ENCODE measurements around the gene RNF220. TPM values are rescaled to one million over a fixed set of nuclear protein-coding genes. Genes with fewer than 3 reads are reported as not detected.

RNF220 gene
- total and polyA plus RNA-seq, 2 of the 4 experiments (the other 2 are of a cell fraction) = 71.8 to 77.1 TPM

- Histone ChIP-seq H3K56ac (ENCODE audit: extremely low read depth, insufficient read depth, low read length) (no peak overlapping the region), H2AK5ac (ENCODE audit: low read depth, low read length) (no peak overlapping the region), H2BK20ac (ENCODE audit: low read depth, low read length) (no peak overlapping the region), H2BK15ac (ENCODE audit: low read depth, low read length) (no peak overlapping the region), H2BK120ac (ENCODE audit: low read depth, low read length) (no peak overlapping the region), H4K91ac (ENCODE audit: insufficient read depth, low read depth, low read length) (no peak overlapping the region), H3K4ac (ENCODE audit: low read depth, low read length) (no peak overlapping the region), H4K5ac (ENCODE audit: low read depth, low read length) (no peak overlapping the region), H4K8ac (ENCODE audit: low read depth in 2 of 2, low read length in 2 of 2) (no peak overlapping the region), H3K23ac (ENCODE audit: low read depth, low read length) (no peak overlapping the region), H2AK9ac (replicated peaks; ENCODE audit: low read depth, low read length, poor library complexity) (no peak overlapping the region), H3K4me3 (ENCODE audit: insufficient read depth, low read depth, low read length) (no peak overlapping the region), H2AFZ (replicated peaks; ENCODE audit: low read length, poor library complexity) (no peak overlapping the region), H3K14ac (replicated peaks; ENCODE audit: low read depth, low read length) (no peak overlapping the region), H4K20me1 (ENCODE audit: insufficient read depth, low read length) (no peaks in the 10 kb centered on the region), H3K4me1 (ENCODE audit: control insufficient read depth, insufficient read depth, low read length) (no peaks in the 10 kb centered on the region), H3K27ac (ENCODE audit: insufficient read depth, low read length) (no peak overlapping the region), H3K4me2 (ENCODE audit: low read depth, low read length) (no peak overlapping the region), H3K9ac (ENCODE audit: low read depth, low read length) (no peak overlapping the region), H3K36me3 (ENCODE audit: control insufficient read depth, insufficient read depth, low read length) (no peaks in the 10 kb centered on the region), H3K27me3 (ENCODE audit: control insufficient read depth, insufficient read depth, low read length) (peaks cover 62% of the 10 kb centered on the region), H3K18ac (ENCODE audit: low read depth, low read length) (no peak overlapping the region), H2BK5ac (ENCODE audit: low read depth, low read length, poor library complexity, severe bottlenecking) (no peak overlapping the region), H3K79me1 (ENCODE audit: low read depth in 1 of 2, low read length in 2 of 2) (no peaks in the 10 kb centered on the region), H3K9me1 (ENCODE audit: insufficient read depth, low read length) (no peaks in the 10 kb centered on the region), H3K9me3 (ENCODE audit: control insufficient read depth, insufficient read depth, low read length) (no peaks in the 10 kb centered on the region)
- CTCF ChIA-PET = no interaction called here
- intact Hi-C loops (cut with micrococcal nuclease) = no loop called here
- in situ Hi-C loops (cut with MboI; ENCODE audit: low sequenced_read_pairs) = no loop called here
- no peak for TF ChIP-seq RAD21 (IDR thresholded peaks at IDR 0.05; ENCODE audit: low read length)
- TF ChIP-seq SMC3 (IDR thresholded peaks at IDR 0.05; ENCODE audit: low read depth, low read length) = 0 out of 2 replicates have a peak, but pooled peaks have one; percentile 16
- TF ChIP-seq, protein P1, sequence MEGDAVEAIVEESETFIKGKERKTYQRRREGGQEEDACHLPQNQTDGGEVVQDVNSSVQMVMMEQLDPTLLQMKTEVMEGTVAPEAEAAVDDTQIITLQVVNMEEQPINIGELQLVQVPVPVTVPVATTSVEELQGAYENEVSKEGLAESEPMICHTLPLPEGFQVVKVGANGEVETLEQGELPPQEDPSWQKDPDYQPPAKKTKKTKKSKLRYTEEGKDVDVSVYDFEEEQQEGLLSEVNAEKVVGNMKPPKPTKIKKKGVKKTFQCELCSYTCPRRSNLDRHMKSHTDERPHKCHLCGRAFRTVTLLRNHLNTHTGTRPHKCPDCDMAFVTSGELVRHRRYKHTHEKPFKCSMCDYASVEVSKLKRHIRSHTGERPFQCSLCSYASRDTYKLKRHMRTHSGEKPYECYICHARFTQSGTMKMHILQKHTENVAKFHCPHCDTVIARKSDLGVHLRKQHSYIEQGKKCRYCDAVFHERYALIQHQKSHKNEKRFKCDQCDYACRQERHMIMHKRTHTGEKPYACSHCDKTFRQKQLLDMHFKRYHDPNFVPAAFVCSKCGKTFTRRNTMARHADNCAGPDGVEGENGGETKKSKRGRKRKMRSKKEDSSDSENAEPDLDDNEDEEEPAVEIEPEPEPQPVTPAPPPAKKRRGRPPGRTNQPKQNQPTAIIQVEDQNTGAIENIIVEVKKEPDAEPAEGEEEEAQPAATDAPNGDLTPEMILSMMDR (conservative IDR thresholded peaks at IDR 0.05; ENCODE audit: low read depth, low read length) = peak; percentile 25; the same call in 1 of the 2 replicates
- DNase-seq (no peak), ATAC-seq (ENCODE audit: low read depth) (no peak)
- no TSS peak for BruUV-seq (replicated peaks)
- 58% methylated on average over 2 of the region's 17 CpGs; no CpG with 5 or more reads in 1 of the 2 experiments for WGBS, 2 experiments (ENCODE audit: extremely low coverage in 2 of 2, insufficient read length in 1 of 2)
- dilution Hi-C loops (cut with HindIII; ENCODE audit: low sequenced_read_pairs, unreplicated experiment) = no loop called here
- POLR2A ChIA-PET (ENCODE audit: unreplicated experiment) = no interaction called here
Measured at GRCh38 chr1:44500181-44501046, 95.4 kb downstream of the RNF220 start.
